GM12878 (cell line): ENCODE measurements around the gene SOX18. TPM values are rescaled to one million over a fixed set of nuclear protein-coding genes. Genes with fewer than 3 reads are reported as not detected.
A peak's percentile ranks its signal among the peaks of the same experiment; 100 is the strongest.

Experiments used
- ATAC-seq: fragments of 200-7000 bp; cut with Tn5 transposase; 3 replicates; pipeline ENCODE4 v1.9.1; 2020; ENCODE audit warnings: mild to moderate bottlenecking, moderate library complexity
- BruUV-seq: library from RNA; stranded (reverse); fragments of 400-500 nt; replicated peaks from 2 replicates; lab custom pipeline; 2021; lab: Mats Ljungman, UMichigan
- CTCF ChIA-PET: fragments of 300-600 bp; sonication (Branson Sonifier 250); formaldehyde crosslinking; extraction: SDS; loops from one replicate; lab custom pipeline; 2021; ENCODE audit warnings: inconsistent platforms; lab: Yijun Ruan, JAX
- POLR2A ChIA-PET: fragments of 350-600 bp; formaldehyde crosslinking; extraction: SDS; loops from one replicate; lab custom pipeline; 2021; ENCODE audit warnings: inconsistent platforms; lab: Charles Lee
- RAD21 ChIA-PET: fragments of 300-600 bp; sonication (Branson Sonifier 250); formaldehyde crosslinking; loops from one replicate; lab custom pipeline; 2023; ENCODE audit warnings: antibody characterized with exemption; ENCODE audit not compliant: unreplicated experiment; lab: Charles Lee
- SMC1A ChIA-PET: fragments of 300-600 bp; sonication (Branson Sonifier 250); formaldehyde crosslinking; loops from one replicate; lab custom pipeline; 2023; ENCODE audit not compliant: unreplicated experiment, uncharacterized antibody; lab: Charles Lee
- DNase-seq: peaks from one replicate; pipeline ENCODE4 v3.0.0-alpha.2; 2011; ENCODE audit warnings: low read depth, low spot score
- FAIRE-seq: peaks from 3 replicates; lab custom pipeline; 2011; peaks lifted over from hg19 to GRCh38; lab: Jason Lieb, UNC
- H2AFZ ChIP-seq: 2 replicates; pipeline ENCODE4 v1.6.0; 2011; ENCODE audit warnings: low read depth, low read length, control low read depth; ENCODE audit not compliant: control insufficient read depth
- H3K27ac ChIP-seq: 2 replicates; pipeline ENCODE4 v1.5.1; 2011; ENCODE audit warnings: control low read depth; ENCODE audit not compliant: control insufficient read depth, insufficient read depth
- H3K27me3 ChIP-seq, 2 experiments: replicated peaks in 1 of 2; 2 replicates each; pipeline versions ENCODE4 v1.6.0 to v1.6.1; 2011; ENCODE audit warnings: low read length in 1 of 2; ENCODE audit not compliant: control insufficient read depth in 2 of 2, insufficient read depth in 2 of 2
- H3K36me3 ChIP-seq, 2 experiments: 2 replicates each; pipeline ENCODE4 v1.5.1; 2011; ENCODE audit warnings: low read length in 1 of 2; ENCODE audit not compliant: control insufficient read depth in 2 of 2, insufficient read depth in 2 of 2
- H3K4me1 ChIP-seq: 2 replicates; pipeline ENCODE4 v1.6.1; 2011; ENCODE audit warnings: mild to moderate bottlenecking, low read length, moderate library complexity, mixed read lengths; ENCODE audit not compliant: control insufficient read depth, insufficient read depth
- H3K4me2 ChIP-seq: 2 replicates; pipeline ENCODE4 v1.6.0; 2011; ENCODE audit warnings: control low read depth; ENCODE audit not compliant: control insufficient read depth, insufficient read depth
- H3K4me3 ChIP-seq: fragments of 200-600 bp; sonication (generic); 2 replicates; pipeline ENCODE4 v1.5.1; 2016
- H3K79me2 ChIP-seq: 2 replicates; pipeline ENCODE4 v1.6.0; 2011; ENCODE audit warnings: low read length; ENCODE audit not compliant: control insufficient read depth, insufficient read depth
- H3K9ac ChIP-seq: 2 replicates; pipeline ENCODE4 v1.8.0; 2011; ENCODE audit warnings: low read length, control low read depth, mixed read lengths; ENCODE audit not compliant: control insufficient read depth, insufficient read depth
- H3K9me3 ChIP-seq: replicated peaks from 3 replicates; pipeline ENCODE4 v1.5.1; 2011; ENCODE audit warnings: mild to moderate bottlenecking, low read length; ENCODE audit not compliant: control insufficient read depth, insufficient read depth
- H4K20me1 ChIP-seq: 2 replicates; pipeline ENCODE4 v1.6.0; 2011; ENCODE audit not compliant: control insufficient read depth, insufficient read depth
- BACH1 ChIP-seq: fragments of 450-650 bp; IDR thresholded peaks from 2 replicates; pipeline ENCODE4 v1.6.1; 2017; ENCODE audit warnings: mild to moderate bottlenecking, borderline replicate concordance
- CBFB ChIP-seq: IDR thresholded peaks from 2 replicates; pipeline ENCODE4 v1.6.1; 2016; ENCODE audit warnings: antibody characterized with exemption, low read depth
- CBX5 ChIP-seq: sonication (generic); IDR thresholded peaks from 2 replicates; pipeline ENCODE4 v1.6.1; 2016; ENCODE audit warnings: low read depth, moderate library complexity, mild to moderate bottlenecking, inconsistent platforms
- EP300 ChIP-seq, 2 experiments: fragments of 150-350 bp in 1 of 2; IDR thresholded peaks; 2 replicates each; pipeline ENCODE4 v1.6.1; 2011 to 2012; ENCODE audit warnings: low read depth in 2 of 2, low read length in 2 of 2, borderline replicate concordance in 1 of 2, improper control_type of control experiment in 1 of 2, inconsistent platforms in 1 of 2; ENCODE audit not compliant: control insufficient read depth in 1 of 2
- HCFC1 ChIP-seq: fragments of 150-350 bp; IDR thresholded peaks from 2 replicates; pipeline ENCODE4 v1.6.1; 2014; ENCODE audit warnings: low read length
- HDAC2 ChIP-seq: fragments of 200-600 bp; sonication (generic); IDR thresholded peaks from 2 replicates; pipeline ENCODE4 v1.6.1; 2017
- IKZF2 ChIP-seq, 2 experiments: fragments of 450-650 bp; IDR thresholded peaks; 2 replicates each; pipeline ENCODE4 v1.6.1; 2017; ENCODE audit warnings: mild to moderate bottlenecking in 2 of 2, moderate library complexity in 2 of 2
- RAD51 ChIP-seq: fragments of 450-650 bp; IDR thresholded peaks from 2 replicates; pipeline ENCODE4 v1.6.1; 2016; ENCODE audit warnings: moderate library complexity, mild to moderate bottlenecking, inconsistent platforms
- SRF ChIP-seq, 2 experiments: IDR thresholded peaks; 2 replicates each; pipeline ENCODE4 v1.6.1; 2011; ENCODE audit warnings: low read depth in 2 of 2, low read length in 2 of 2, mild to moderate bottlenecking in 1 of 2, moderate library complexity in 1 of 2
- STAT1 ChIP-seq: fragments of 450-650 bp; conservative IDR thresholded peaks from 2 replicates; pipeline ENCODE4 v1.6.1; 2014; ENCODE audit warnings: antibody characterized with exemption, mild to moderate bottlenecking
- TCF7 ChIP-seq: IDR thresholded peaks from 2 replicates; pipeline ENCODE4 v1.6.1; 2014; ENCODE audit warnings: antibody characterized with exemption, borderline replicate concordance
- ZNF24 ChIP-seq: fragments of 450-650 bp; IDR thresholded peaks from 2 replicates; pipeline ENCODE4 v1.6.1; 2017; ENCODE audit warnings: antibody characterized with exemption, mild to moderate bottlenecking
- WGBS: methylation state at CpG from one replicate; pipeline ENCODE4 v1.1.6; 2016; ENCODE audit warnings: low lambda C conversion rate; ENCODE audit not compliant: insufficient replicate concordance, insufficient coverage; ENCODE audit errors: missing lambda C conversion rate; 5-methylcytosine and 5-hydroxymethylcytosine counted together
- in situ Hi-C: fragments of 300-500 bp; cut with MboI; formaldehyde crosslinking; loops from 9 replicates; pipeline ENCODE4 v1.14.3; 2018; ENCODE audit warnings: mixed read lengths
- intact Hi-C: fragments of 100-400 bp; cut with micrococcal nuclease; formaldehyde crosslinking; loops from one replicate; pipeline ENCODE4 v1.14.2; 2022; ENCODE audit not compliant: unreplicated experiment
- polyA plus RNA-seq, 11 experiments: library from polyadenylated mRNA; depleted of rRNA in 4 of 11; unstranded in 6 of 11; stranded (reverse) in 5 of 11; fragments of >200 nt; fragmentation: Nextera tagmentation in 4 of 11; fragmentation: Illumina TruSeq in 1 of 11; extraction: Ambion mirVana in 4 of 11; extraction: Trizol in 1 of 11; gene quantifications; 1 replicate in 1 of 11; 2 replicates in 10 of 11; pipeline versions ENCODE4 v1.2.1 to v1.2.3, GENCODE V29; 2011 to 2016; ENCODE audit warnings: inconsistent platforms in 2 of 11, missing spikeins in 2 of 11, low read depth in 1 of 11
- total RNA-seq, 4 experiments: library from RNA; depleted of rRNA in 3 of 4; stranded (reverse); fragments of >200 nt in 3 of 4; fragmentation: Illumina TruSeq in 1 of 4; extraction: Trizol in 1 of 4; gene quantifications; 2 replicates each; pipeline versions ENCODE4 v1.2.1 to v1.2.3, GENCODE V29; 2013 to 2021
- TF ChIP-seq, protein P1 (sequence below): fragments of 450-650 bp; IDR thresholded peaks from 2 replicates; pipeline ENCODE4 v1.6.1; 2017; ENCODE audit warnings: antibody characterized with exemption, mild to moderate bottlenecking, moderate library complexity

The SOX18 gene
- total and polyA plus RNA-seq, 10 of the 15 experiments (the other 5 are each of a cell fraction or from before 2014, with no cell fraction given): 0.05 to 5.6 (median 0.28) TPM; not detected in 3

DNA sequence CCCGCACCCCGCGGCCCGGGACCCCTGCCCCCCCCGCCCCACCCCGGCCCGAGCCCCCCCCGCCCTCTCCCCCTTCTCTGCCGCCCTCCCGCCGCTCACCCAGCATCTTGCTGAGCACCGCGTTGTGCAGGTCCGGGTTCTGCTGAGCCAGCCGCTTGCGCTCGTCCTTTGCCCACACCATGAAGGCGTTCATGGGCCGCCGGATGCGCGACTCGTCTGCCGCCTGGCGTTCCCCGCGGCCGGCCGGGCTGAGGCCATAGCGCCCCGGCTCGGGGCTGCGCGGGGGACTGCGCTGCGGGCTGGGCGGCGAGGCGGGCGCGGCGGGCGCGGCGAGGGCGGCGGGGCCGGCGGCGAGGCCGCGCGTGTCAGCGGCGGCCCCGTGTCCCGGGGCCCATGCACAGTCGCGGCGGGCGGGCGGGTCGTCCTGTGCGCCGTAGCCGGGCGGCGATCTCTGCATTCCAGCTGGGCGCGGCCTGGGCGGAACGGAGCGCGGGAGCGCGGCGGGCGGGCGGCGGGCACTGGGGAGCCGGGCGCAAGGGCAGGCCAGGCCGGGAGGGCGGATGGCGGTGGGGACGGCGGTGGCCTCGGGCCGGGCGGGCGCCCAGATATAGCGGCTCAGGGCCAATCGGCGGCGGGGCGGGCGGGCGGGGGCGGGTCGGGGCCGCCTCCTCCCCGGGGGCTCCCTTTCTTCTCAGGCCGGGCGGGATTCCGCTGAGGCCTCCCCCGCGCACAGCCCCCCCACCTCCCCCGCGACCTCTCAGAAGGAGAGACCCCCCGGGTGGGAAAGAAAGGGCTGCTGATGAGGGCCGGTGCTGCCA lies at the start of gene SOX18 (continued):
- TF ChIP-seq, protein P1, sequence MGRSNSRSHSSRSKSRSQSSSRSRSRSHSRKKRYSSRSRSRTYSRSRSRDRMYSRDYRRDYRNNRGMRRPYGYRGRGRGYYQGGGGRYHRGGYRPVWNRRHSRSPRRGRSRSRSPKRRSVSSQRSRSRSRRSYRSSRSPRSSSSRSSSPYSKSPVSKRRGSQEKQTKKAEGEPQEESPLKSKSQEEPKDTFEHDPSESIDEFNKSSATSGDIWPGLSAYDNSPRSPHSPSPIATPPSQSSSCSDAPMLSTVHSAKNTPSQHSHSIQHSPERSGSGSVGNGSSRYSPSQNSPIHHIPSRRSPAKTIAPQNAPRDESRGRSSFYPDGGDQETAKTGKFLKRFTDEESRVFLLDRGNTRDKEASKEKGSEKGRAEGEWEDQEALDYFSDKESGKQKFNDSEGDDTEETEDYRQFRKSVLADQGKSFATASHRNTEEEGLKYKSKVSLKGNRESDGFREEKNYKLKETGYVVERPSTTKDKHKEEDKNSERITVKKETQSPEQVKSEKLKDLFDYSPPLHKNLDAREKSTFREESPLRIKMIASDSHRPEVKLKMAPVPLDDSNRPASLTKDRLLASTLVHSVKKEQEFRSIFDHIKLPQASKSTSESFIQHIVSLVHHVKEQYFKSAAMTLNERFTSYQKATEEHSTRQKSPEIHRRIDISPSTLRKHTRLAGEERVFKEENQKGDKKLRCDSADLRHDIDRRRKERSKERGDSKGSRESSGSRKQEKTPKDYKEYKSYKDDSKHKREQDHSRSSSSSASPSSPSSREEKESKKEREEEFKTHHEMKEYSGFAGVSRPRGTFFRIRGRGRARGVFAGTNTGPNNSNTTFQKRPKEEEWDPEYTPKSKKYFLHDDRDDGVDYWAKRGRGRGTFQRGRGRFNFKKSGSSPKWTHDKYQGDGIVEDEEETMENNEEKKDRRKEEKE: no peak
- TF ChIP-seq SRF (IDR thresholded peaks at IDR 0.05; ENCODE audit: low read depth in 2 of 2, low read length in 2 of 2): peak in 1 of 2 experiments; percentile 79; a peak in 1 of 4 replicates
- peak; percentile 62 for TF ChIP-seq BACH1
- TF ChIP-seq, all 136 proteins: peak for 7

GRCh38 chr20:64098471-64099013 lies 49.1 kb upstream of the SOX18 start:
- SMC1A ChIA-PET: no interaction called here
- Histone ChIP-seq H3K9me3 (no peaks in the 10 kb centered on the region), H3K4me2 (no peak overlapping the region), H3K4me1 (peaks cover 16% of the 10 kb centered on the region), H3K27me3 (peaks cover 4 to 11% of the 10 kb centered on the region in 2 experiments; a peak in 3 of 4 replicates), H3K27ac (no peak overlapping the region), H3K36me3 (no peaks in the 10 kb centered on the region), H3K4me3 (no peak overlapping the region), H3K9ac (no peak overlapping the region), H4K20me1 (no peaks in the 10 kb centered on the region), H3K79me2 (no peaks in the 10 kb centered on the region), H2AFZ (no peak overlapping the region)
- in situ Hi-C loops (no loop called here), intact Hi-C loops (no loop called here)
- DNase-seq (no peak), FAIRE-seq (no peak), ATAC-seq (no peak)
- POLR2A ChIA-PET: no interaction called here
- CTCF ChIA-PET: interaction anchor here (1.0 to 2.6 kb wide), 2 partner anchors 15 to 22 kb away, joined by 3 to 7 read pairs; partner anchors contain the start of gene LKAAEAR1
- BruUV-seq: no TSS peak
- RAD21 ChIA-PET: interaction anchor here (1.1 kb wide), 1 partner anchor 23 kb away, joined by 3 read pairs; no protein-coding TSS in a partner anchor
- WGBS: 67% methylated on average over 28 of the region's 28 CpGs
- TF ChIP-seq STAT1 (no peak), EP300 (IDR thresholded peaks at IDR 0.05; ENCODE audit: borderline replicate concordance in 1 of 2, control insufficient read depth in 1 of 2, low read depth in 2 of 2, low read length in 2 of 2) (no peak), HCFC1 (no peak), CBFB (no peak), ZNF24 (no peak), TCF7 (no peak), HDAC2 (no peak), IKZF2 (IDR thresholded peaks at IDR 0.05) (no peak), RAD51 (no peak), CBX5 (no peak)
